ENCODE measurements around the gene TMEM11.

- no peak for TF ChIP-seq EZH2 (IDR thresholded peaks at IDR 0.05)
- no peak for TF ChIP-seq CTCF (IDR thresholded peaks at IDR 0.05)
- TF ChIP-seq EZH2phosphoT487 (IDR thresholded peaks at IDR 0.05), result no peak
These were observed 41.1 kb downstream of the TMEM11 start for GRCh38 chr17:21172846-21173245.
